Psoas muscle (tissue), 8 donors: ENCODE results near the gene SLC16A14. TPM values are rescaled to one million over a fixed set of nuclear protein-coding genes. Genes with fewer than 3 reads are reported as not detected.
"Not testable (repeated sequence)": the region's sequence is repeated elsewhere in the genome, so short reads cannot be mapped to it uniquely, and the experiment has no call there.

ENCODE experiments used
- ATAC-seq, 4 donors: fragments of 200-7000 bp; cut with Tn5 transposase; one replicate each; pipeline ENCODE4 v1.9.1; 2020; ENCODE audit warnings: moderate library complexity in 3 of 4, mild to moderate bottlenecking in 2 of 4
- DNase-seq, 2 donors: peaks; one replicate each; pipeline ENCODE4 v3.0.0-alpha.2; 2020
- H3K27ac ChIP-seq: fragments of 200-600 bp; one replicate; pipeline ENCODE4 v1.8.0; 2022
- H3K27me3 ChIP-seq, 3 donors: fragments of 200-600 bp in 1 of 3; one replicate each; pipeline versions ENCODE4 v1.6.1 to v1.8.0; 2013 to 2022; ENCODE audit warnings: low read length in 2 of 3, mild to moderate bottlenecking in 2 of 3, moderate library complexity in 1 of 3; ENCODE audit not compliant: insufficient read depth in 3 of 3
- H3K36me3 ChIP-seq, 2 donors: fragments of 200-600 bp in 1 of 2; one replicate each; pipeline versions ENCODE4 v1.6.1 to v1.8.0; 2013 to 2022; ENCODE audit warnings: low read depth in 1 of 2, mild to moderate bottlenecking in 1 of 2, moderate library complexity in 1 of 2; ENCODE audit not compliant: insufficient read depth in 1 of 2
- H3K4me1 ChIP-seq: fragments of 200-600 bp; one replicate; pipeline ENCODE4 v1.8.0; 2022
- H3K4me3 ChIP-seq: fragments of 200-600 bp; one replicate; pipeline ENCODE4 v1.8.0; 2022; ENCODE audit warnings: mild to moderate bottlenecking
- H3K9me3 ChIP-seq: fragments of 200-600 bp; one replicate; pipeline ENCODE4 v1.8.0; 2022
- WGBS, 3 donors: extraction: QIAGEN DNeasy Blood & Tissue Kit; methylation state at CpG; one replicate each; pipeline versions ENCODE4 v1.1.6 to v1.1.7; 2013; 5-methylcytosine and 5-hydroxymethylcytosine counted together
- intact Hi-C, 2 donors: fragments of 100-400 bp; cut with DNase I; formaldehyde crosslinking; loops; one replicate each; pipeline versions ENCODE4 v1.11.0 to v1.14.2; 2022
- long read RNA-seq, 2 donors: library from polyadenylated mRNA; unstranded; transcript quantifications; one replicate each; pipeline ENCODE4 v2.0.0, GENCODE V29; 2021
- polyA plus RNA-seq, 3 donors: library from polyadenylated mRNA; stranded (reverse); fragments of 200-250 nt; gene quantifications; one replicate each; pipeline ENCODE4 v1.2.3, GENCODE V29; 2013
- total RNA-seq, 4 donors: library from RNA; stranded (reverse); fragmentation: NEBNext Ultra II Directional in 2 of 4; extraction: Animal tissue kit (Norgen Biotek cat#: 25700) in 2 of 4; gene quantifications; one replicate each; pipeline versions ENCODE4 v1.2.1 to v1.2.4, GENCODE V29; 2021 to 2023
- TF ChIP-seq, protein P1 (sequence below): fragments of 200-600 bp; IDR thresholded peaks from one replicate; pipeline ENCODE4 v1.8.0; 2022; ENCODE audit warnings: antibody characterized with exemption
- donor health status: healthy with polysubstance abuse.
- donor health status: DM: no; HTN: no; CAD: no; lungs with moderate emphysema.
- donor health status: Bipolar disorder and iron deficiency.
- donor health status: healthy.
- donor health status: DM: yes; HTN: yes; CAD: no.
- donor health status: DM: no; HTN: no; CAD: no.
- donor health status: DM: no; HTN: no; CAD: no.
- donor health status: DM: yes; HTN: yes; CAD: no.

The SLC16A14 gene
- total RNA-seq = 1 to 10 TPM in 1 of 4 donors, under 1 TPM in 3; 0.46 to 1.2 (median 0.80) TPM
- under 1 TPM; 0.17 to 0.37 (median 0.34) TPM for polyA plus RNA-seq
- long read RNA-seq, donor 1 = 0 reads
- long read RNA-seq, donor 2, partial matches to known transcripts = 0 of 1 reads
- long read RNA-seq, donor 2, other reads (novel, unspliced or antisense) = 1 of 1 reads

GRCh38 chr2:230068651-230069055, at the start of gene SLC16A14:
TSS of gene SLC16A14 (minus strand) at chr2:230068924. CDS start at chr2:230059352, 9,572 bp downstream.
- Histone ChIP-seq H3K4me3 (peak within 1 kb of the TSS; percentile 69), H3K4me1 (peaks cover 12% of the 10 kb centered on the region), H3K9me3 (no peaks in the 10 kb centered on the region), H3K36me3 (no peaks in the 10 kb centered on the region), H3K27me3 (peaks cover 0 to 25% (median 4%) of the 10 kb centered on the region in 3 donors), H3K27ac (no peak within 1 kb of the TSS)
- 2 to 4% (median 4%) methylated on average over 24 of the region's 24 CpGs for WGBS, 3 donors
- no peak for DNase-seq
- intact Hi-C loops = loop anchor here in 1 of 2 donors (5.0 kb wide), 1 partner anchor 89 kb away; no protein-coding TSS in a partner anchor
- TF ChIP-seq, protein P1, sequence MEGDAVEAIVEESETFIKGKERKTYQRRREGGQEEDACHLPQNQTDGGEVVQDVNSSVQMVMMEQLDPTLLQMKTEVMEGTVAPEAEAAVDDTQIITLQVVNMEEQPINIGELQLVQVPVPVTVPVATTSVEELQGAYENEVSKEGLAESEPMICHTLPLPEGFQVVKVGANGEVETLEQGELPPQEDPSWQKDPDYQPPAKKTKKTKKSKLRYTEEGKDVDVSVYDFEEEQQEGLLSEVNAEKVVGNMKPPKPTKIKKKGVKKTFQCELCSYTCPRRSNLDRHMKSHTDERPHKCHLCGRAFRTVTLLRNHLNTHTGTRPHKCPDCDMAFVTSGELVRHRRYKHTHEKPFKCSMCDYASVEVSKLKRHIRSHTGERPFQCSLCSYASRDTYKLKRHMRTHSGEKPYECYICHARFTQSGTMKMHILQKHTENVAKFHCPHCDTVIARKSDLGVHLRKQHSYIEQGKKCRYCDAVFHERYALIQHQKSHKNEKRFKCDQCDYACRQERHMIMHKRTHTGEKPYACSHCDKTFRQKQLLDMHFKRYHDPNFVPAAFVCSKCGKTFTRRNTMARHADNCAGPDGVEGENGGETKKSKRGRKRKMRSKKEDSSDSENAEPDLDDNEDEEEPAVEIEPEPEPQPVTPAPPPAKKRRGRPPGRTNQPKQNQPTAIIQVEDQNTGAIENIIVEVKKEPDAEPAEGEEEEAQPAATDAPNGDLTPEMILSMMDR = no peak
- peak in 1 of 4 donors; percentile 56 for ATAC-seq

DNA sequence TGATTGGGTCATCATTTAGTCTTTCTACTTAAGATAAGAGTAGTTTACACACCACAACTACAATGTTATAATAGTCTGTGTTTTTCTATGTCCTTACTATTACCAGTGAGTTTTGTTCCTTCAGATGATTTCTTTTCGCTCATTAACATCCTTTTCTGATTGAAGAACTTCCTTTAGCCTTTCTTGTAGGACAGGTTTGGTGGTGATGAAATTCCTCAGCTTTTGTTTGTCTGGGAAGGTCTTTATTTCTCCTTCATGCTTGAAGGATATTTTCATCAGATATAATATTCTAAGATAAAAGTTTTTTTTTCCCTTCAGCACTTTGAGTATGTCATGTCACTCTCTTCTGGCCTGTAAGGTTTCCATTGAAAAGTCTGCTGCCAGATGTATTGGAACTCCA, 38.0 kb upstream of the SLC16A14 start:
- TF ChIP-seq, protein P1 = no peak
- WGBS, 3 donors = 0 to 93% (median 31%) methylated on average over 1 of the region's 1 CpG
- Histone ChIP-seq H3K27ac (no peak overlapping the region), H3K36me3 (no peaks in the 10 kb centered on the region), H3K27me3 (no peaks in the 10 kb centered on the region), H3K4me1 (no peaks in the 10 kb centered on the region), H3K4me3 (no peak overlapping the region), H3K9me3 (peaks cover 3% of the 10 kb centered on the region)
- ATAC-seq (no peak), DNase-seq (no peak)
- intact Hi-C loops = no loop called here

GRCh38 chr2:230101967-230102366, 33.2 kb upstream of the SLC16A14 start:
- H3K27me3 ChIP-seq, H3K4me3 ChIP-seq, H3K9me3 ChIP-seq, intact Hi-C loops, ATAC-seq, H3K27ac ChIP-seq, DNase-seq, H3K4me1 ChIP-seq, H3K36me3 ChIP-seq: not testable (repeated sequence)
- WGBS, 3 donors = 86 to 92% (median 89%) methylated on average over 2 of the region's 2 CpGs

DNA sequence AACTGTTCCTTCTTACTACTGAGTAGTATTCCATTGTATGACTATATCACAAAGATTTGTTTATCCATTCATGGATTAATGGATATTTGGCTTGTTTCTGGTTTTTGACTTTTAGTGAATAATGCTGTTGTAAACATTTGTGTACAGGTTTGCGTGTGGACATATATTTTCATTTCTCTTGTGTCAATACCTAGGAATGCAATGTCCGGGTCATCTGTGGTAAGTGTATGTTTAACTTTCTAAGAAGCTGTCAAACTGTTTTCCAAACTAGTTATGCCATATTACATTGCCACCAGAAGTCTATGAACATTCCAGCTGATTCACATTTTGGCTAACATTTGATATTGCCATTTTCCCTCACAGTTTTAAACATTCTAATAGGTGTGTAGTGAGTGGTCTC, 29.1 kb upstream of the SLC16A14 start:
- WGBS, 3 donors = 0 to 93% (median 45%) methylated on average over 2 of the region's 2 CpGs
- no peaks in the 10 kb centered on the region for H3K27me3 ChIP-seq
- intact Hi-C loops = no loop called here
- H3K4me1 ChIP-seq = no peaks in the 10 kb centered on the region
- H3K27ac ChIP-seq = no peak overlapping the region
- DNase-seq (no peak), ATAC-seq (no peak)
- peaks cover 11% of the 10 kb centered on the region for H3K9me3 ChIP-seq
- H3K4me3 ChIP-seq = no peak overlapping the region
- no peaks in the 10 kb centered on the region for H3K36me3 ChIP-seq
- TF ChIP-seq, protein P1 = no peak

DNA sequence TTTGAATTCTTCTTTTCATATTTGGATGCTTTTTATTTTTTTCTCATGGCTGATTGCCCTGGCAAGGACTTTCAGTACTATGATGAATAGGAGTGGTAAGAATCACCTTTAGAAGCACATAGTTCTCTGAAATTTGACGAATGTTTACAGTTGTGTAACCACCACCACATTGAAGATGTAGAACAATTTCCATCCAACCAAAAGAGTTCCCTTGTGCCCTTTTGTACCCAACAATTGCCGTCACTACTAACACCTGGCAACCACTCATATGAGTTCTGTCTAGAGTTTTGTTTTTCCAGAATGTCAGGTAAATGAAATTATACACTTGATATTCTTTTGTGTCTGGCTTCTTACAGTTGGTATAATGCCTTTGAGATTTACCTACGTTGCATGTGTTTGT, 28.7 kb upstream of the SLC16A14 start:
- 78 to 81% (median 78%) methylated on average over 3 of the region's 3 CpGs for WGBS, 3 donors

More for the DNA sequence above, 28.7 kb upstream of the SLC16A14 start:
- Histone ChIP-seq H3K36me3 (no peaks in the 10 kb centered on the region), H3K27me3 (no peaks in the 10 kb centered on the region), H3K9me3 (peaks cover 11% of the 10 kb centered on the region), H3K27ac (no peak overlapping the region), H3K4me3 (no peak overlapping the region), H3K4me1 (no peaks in the 10 kb centered on the region)
- TF ChIP-seq, protein P1 = no peak
- DNase-seq (no peak), ATAC-seq (no peak)
- intact Hi-C loops = no loop called here
